Mesendoderm (in vitro differentiated cells): ENCODE results near the gene ZCCHC14.

Source experiments
- DNase-seq: peaks from one replicate; pipeline ENCODE4 v3.0.0; 2013
- H2AK5ac ChIP-seq: 2 replicates; pipeline ENCODE4 v1.6.1; 2013; ENCODE audit warnings: low read length, inconsistent platforms
- H2BK120ac ChIP-seq: 2 replicates; pipeline ENCODE4 v1.6.1; 2013; ENCODE audit warnings: low read depth, mild to moderate bottlenecking, low read length, moderate library complexity, mixed read lengths
- H2BK15ac ChIP-seq: replicated peaks from 2 replicates; pipeline ENCODE4 v1.6.1; 2013; ENCODE audit warnings: low read depth, mild to moderate bottlenecking, moderate library complexity
- H2BK5ac ChIP-seq: 2 replicates; pipeline ENCODE4 v1.6.1; 2013; ENCODE audit warnings: low read length, inconsistent platforms
- H3K18ac ChIP-seq: 2 replicates; pipeline ENCODE4 v1.6.1; 2013; ENCODE audit warnings: mild to moderate bottlenecking, low read length, mixed read lengths
- H3K23ac ChIP-seq: one replicate; pipeline ENCODE4 v1.6.1; 2013; ENCODE audit warnings: low read length
- H3K27ac ChIP-seq: 2 replicates; pipeline ENCODE4 v1.5.1; 2013; ENCODE audit warnings: low read depth, mild to moderate bottlenecking, inconsistent platforms, low read length, moderate library complexity
- H3K27me3 ChIP-seq: 2 replicates; pipeline ENCODE4 v1.6.1; 2013; ENCODE audit warnings: low read length, control low read depth, mild to moderate bottlenecking, inconsistent platforms; ENCODE audit not compliant: insufficient read depth, poor library complexity
- H3K36me3 ChIP-seq: 2 replicates; pipeline ENCODE4 v1.6.1; 2013; ENCODE audit warnings: low read length, inconsistent platforms; ENCODE audit not compliant: control insufficient read depth, insufficient read depth
- H3K4ac ChIP-seq: one replicate; pipeline ENCODE4 v1.6.1; 2013; ENCODE audit warnings: low read depth, mild to moderate bottlenecking, low read length, moderate library complexity
- H3K4me1 ChIP-seq: 2 replicates; pipeline ENCODE4 v1.6.1; 2013; ENCODE audit warnings: low read depth, low read length, inconsistent platforms; ENCODE audit not compliant: control insufficient read depth
- H3K4me2 ChIP-seq: 2 replicates; pipeline ENCODE4 v1.6.1; 2013; ENCODE audit warnings: low read length
- H3K4me3 ChIP-seq: 2 replicates; pipeline ENCODE4 v1.5.1; 2013; ENCODE audit warnings: mild to moderate bottlenecking, low read length
- H3K56ac ChIP-seq: one replicate; pipeline ENCODE4 v1.6.1; 2013; ENCODE audit warnings: low read length
- H3K79me1 ChIP-seq: 2 replicates; pipeline ENCODE4 v1.6.1; 2013; ENCODE audit warnings: low read length, inconsistent platforms
- H3K79me2 ChIP-seq: 2 replicates; pipeline ENCODE4 v1.6.1; 2013; ENCODE audit warnings: mild to moderate bottlenecking, low read length; ENCODE audit not compliant: control insufficient read depth, insufficient read depth
- H3K9ac ChIP-seq: 2 replicates; pipeline ENCODE4 v1.6.1; 2013; ENCODE audit warnings: low read length, inconsistent platforms
- H4K5ac ChIP-seq: one replicate; pipeline ENCODE4 v1.6.1; 2013; ENCODE audit warnings: low read length
- H4K8ac ChIP-seq: one replicate; pipeline ENCODE4 v1.6.1; 2013; ENCODE audit warnings: low read depth, mild to moderate bottlenecking, control low read depth, low read length, moderate library complexity
- WGBS: extraction: QIAGEN DNeasy Blood & Tissue Kit; methylation state at CpG from one replicate; pipeline ENCODE4 v1.1.7; 2013; ENCODE audit warnings: low lambda C conversion rate, missing lambda C conversion rate; ENCODE audit not compliant: insufficient coverage; ENCODE audit errors: extremely low coverage; 5-methylcytosine and 5-hydroxymethylcytosine counted together

The ZCCHC14 gene

GRCh38 chr16:87446479-87446878 is 46.3 kb downstream of the ZCCHC14 start:
- Histone ChIP-seq H2AK5ac (no peak overlapping the region), H2BK120ac (no peak overlapping the region), H2BK5ac (no peak overlapping the region), H4K5ac (no peak overlapping the region), H3K36me3 (peaks cover 6% of the 10 kb centered on the region), H3K4ac (no peak overlapping the region), H3K79me1 (peaks cover 4% of the 10 kb centered on the region), H3K79me2 (no peaks in the 10 kb centered on the region), H3K4me2 (no peak overlapping the region), H2BK15ac (no peak overlapping the region), H3K4me3 (no peak overlapping the region), H3K4me1 (no peaks in the 10 kb centered on the region), H3K27ac (no peak overlapping the region), H3K23ac (no peak overlapping the region), H3K9ac (no peak overlapping the region), H3K56ac (no peak overlapping the region), H4K8ac (no peak overlapping the region), H3K27me3 (no peaks in the 10 kb centered on the region), H3K18ac (no peak overlapping the region)
- no CpG with 5 or more reads among the region's 7 CpGs for WGBS
- DNase-seq: no peak

GRCh38 chr16:87445486-87445885 is 47.3 kb downstream of the ZCCHC14 start:
- no peaks in the 10 kb centered on the region for H3K79me2 ChIP-seq
- WGBS: no CpG with 5 or more reads among the region's 7 CpGs
- peaks cover 6% of the 10 kb centered on the region for H3K36me3 ChIP-seq
- no peak overlapping the region for H3K23ac ChIP-seq
- H3K4me1 ChIP-seq: no peaks in the 10 kb centered on the region
- peaks cover 4% of the 10 kb centered on the region for H3K79me1 ChIP-seq
- H3K18ac ChIP-seq: no peak overlapping the region
- H2BK120ac ChIP-seq: no peak overlapping the region
- no peak overlapping the region for H3K9ac ChIP-seq
- no peak overlapping the region for H2AK5ac ChIP-seq
- no peak overlapping the region for H3K4me3 ChIP-seq
- no peaks in the 10 kb centered on the region for H3K27me3 ChIP-seq
- H3K56ac ChIP-seq: no peak overlapping the region
- no peak for DNase-seq
- no peak overlapping the region for H3K27ac ChIP-seq
- no peak overlapping the region for H4K5ac ChIP-seq
- no peak overlapping the region for H4K8ac ChIP-seq
- H3K4ac ChIP-seq: no peak overlapping the region
- no peak overlapping the region for H2BK5ac ChIP-seq
- no peak overlapping the region for H3K4me2 ChIP-seq
- no peak overlapping the region for H2BK15ac ChIP-seq

- peaks cover 4% of the 10 kb centered on the region for H3K79me1 ChIP-seq
- H3K9ac ChIP-seq: no peak overlapping the region
- H3K36me3 ChIP-seq: peaks cover 6% of the 10 kb centered on the region
- no peaks in the 10 kb centered on the region for H3K79me2 ChIP-seq
- H2BK5ac ChIP-seq: no peak overlapping the region
- H3K4me2 ChIP-seq: no peak overlapping the region
- H3K23ac ChIP-seq: no peak overlapping the region
- H4K8ac ChIP-seq: no peak overlapping the region
- no peak overlapping the region for H2BK120ac ChIP-seq
- no peak for DNase-seq
- H3K4me3 ChIP-seq: no peak overlapping the region
- H2BK15ac ChIP-seq: no peak overlapping the region
- no peak overlapping the region for H3K27ac ChIP-seq
- no peaks in the 10 kb centered on the region for H3K27me3 ChIP-seq
- H3K56ac ChIP-seq: no peak overlapping the region
- no CpG with 5 or more reads among the region's 3 CpGs for WGBS
- no peak overlapping the region for H4K5ac ChIP-seq
- H3K4me1 ChIP-seq: no peaks in the 10 kb centered on the region
- no peak overlapping the region for H2AK5ac ChIP-seq
- H3K18ac ChIP-seq: no peak overlapping the region
- H3K4ac ChIP-seq: no peak overlapping the region
These were observed 48.9 kb downstream of the ZCCHC14 start for GRCh38 chr16:87443964-87444363.

GRCh38 chr16:87443016-87443415 is 49.8 kb downstream of the ZCCHC14 start:
- Histone ChIP-seq H3K27ac (no peak overlapping the region), H4K5ac (no peak overlapping the region), H3K9ac (no peak overlapping the region), H3K56ac (no peak overlapping the region), H3K4me2 (no peak overlapping the region), H3K4ac (no peak overlapping the region), H3K18ac (no peak overlapping the region), H3K79me1 (peaks cover 4% of the 10 kb centered on the region), H2BK120ac (no peak overlapping the region), H4K8ac (no peak overlapping the region), H3K4me3 (no peak overlapping the region), H3K23ac (no peak overlapping the region), H2AK5ac (no peak overlapping the region), H2BK15ac (no peak overlapping the region), H3K36me3 (peaks cover 6% of the 10 kb centered on the region), H3K79me2 (no peaks in the 10 kb centered on the region), H3K4me1 (no peaks in the 10 kb centered on the region), H3K27me3 (no peaks in the 10 kb centered on the region), H2BK5ac (no peak overlapping the region)
- no CpG with 5 or more reads among the region's 8 CpGs for WGBS
- DNase-seq: no peak

GRCh38 chr16:87442581-87442966 is 50.2 kb downstream of the ZCCHC14 start:
- H3K56ac ChIP-seq: no peak overlapping the region
- no peak overlapping the region for H3K23ac ChIP-seq
- H2BK5ac ChIP-seq: no peak overlapping the region
- H3K9ac ChIP-seq: no peak overlapping the region
- no peaks in the 10 kb centered on the region for H3K4me1 ChIP-seq
- no peak for DNase-seq
- H4K5ac ChIP-seq: no peak overlapping the region
- no peak overlapping the region for H3K4ac ChIP-seq
- no peaks in the 10 kb centered on the region for H3K27me3 ChIP-seq
- H4K8ac ChIP-seq: no peak overlapping the region
- peaks cover 3% of the 10 kb centered on the region for H3K36me3 ChIP-seq
- no peak overlapping the region for H3K18ac ChIP-seq
- no peak overlapping the region for H2BK120ac ChIP-seq
- no peak overlapping the region for H3K27ac ChIP-seq
- no peak overlapping the region for H3K4me3 ChIP-seq
- peaks cover 4% of the 10 kb centered on the region for H3K79me1 ChIP-seq
- WGBS: no CpG with 5 or more reads among the region's 4 CpGs
- no peak overlapping the region for H3K4me2 ChIP-seq
- no peak overlapping the region for H2BK15ac ChIP-seq
- H2AK5ac ChIP-seq: no peak overlapping the region
- no peaks in the 10 kb centered on the region for H3K79me2 ChIP-seq

- Histone ChIP-seq H3K18ac (no peak overlapping the region), H3K79me1 (peaks cover 4% of the 10 kb centered on the region), H2BK120ac (no peak overlapping the region), H3K4me2 (no peak overlapping the region), H3K79me2 (no peaks in the 10 kb centered on the region), H3K4ac (no peak overlapping the region), H3K36me3 (peaks cover 2% of the 10 kb centered on the region), H3K27ac (no peak overlapping the region), H2AK5ac (no peak overlapping the region), H3K4me1 (no peaks in the 10 kb centered on the region), H3K4me3 (no peak overlapping the region), H2BK15ac (no peak overlapping the region), H3K9ac (no peak overlapping the region), H3K56ac (no peak overlapping the region), H3K23ac (no peak overlapping the region), H2BK5ac (no peak overlapping the region), H4K5ac (no peak overlapping the region), H3K27me3 (no peaks in the 10 kb centered on the region), H4K8ac (no peak overlapping the region)
- no CpG with 5 or more reads among the region's 12 CpGs for WGBS
- no peak for DNase-seq
These were observed 50.8 kb downstream of the ZCCHC14 start for GRCh38 chr16:87441886-87442580.
